ENCODE data around the gene LOXHD1. TPM values are rescaled to one million over a fixed set of nuclear protein-coding genes. Genes with fewer than 3 reads are reported as not detected.

The LOXHD1 gene
- total RNA-seq, 4 donors from 2014 or later, result 0.13 to 0.50 TPM; not detected in 2

DNA sequence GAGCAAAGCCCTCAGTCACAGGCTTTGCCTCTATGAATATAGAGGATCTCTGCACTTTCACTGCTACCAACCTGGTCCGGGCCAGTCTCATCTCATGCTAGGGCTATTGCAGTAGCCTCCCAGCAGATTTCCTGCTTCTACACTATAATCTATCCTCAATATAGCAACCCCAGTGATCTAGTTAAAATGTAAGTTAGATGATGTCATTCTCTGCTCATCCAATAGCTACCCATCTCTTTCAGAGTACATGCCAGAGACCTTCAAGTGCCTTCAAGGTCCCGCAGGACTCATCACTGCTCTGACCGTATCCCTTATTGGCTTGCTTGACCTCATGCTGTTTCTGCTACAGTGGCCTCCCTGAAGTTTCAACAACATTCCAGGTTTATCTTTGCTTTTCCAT, 186.3 kb downstream of the LOXHD1 start:
- 97% methylated on average over 3 of the region's 3 CpGs for WGBS
- intact Hi-C loops (cut with DNase I), result no loop called here
- DNase-seq (ENCODE audit: extremely low spot score), result no peak
- Histone ChIP-seq H3K4me1 (peaks cover 0 to 27% (median 22%) of the 10 kb centered on the region in 4 donors), H3K9me3 (no peaks in the 10 kb centered on the region), H3K4me3 (no peak overlapping the region), H3K27ac (replicated peaks in 1 of 4) (no peak overlapping the region), H3K36me3 (no peaks in the 10 kb centered on the region), H3K27me3 (no peaks in the 10 kb centered on the region)
- TF ChIP-seq POLR2A (IDR thresholded peaks at IDR 0.05; ENCODE audit: low read depth), result no peak
- no peak for TF ChIP-seq POLR2AphosphoS5 (IDR thresholded peaks at IDR 0.05)
- no peak for TF ChIP-seq EP300 (IDR thresholded peaks at IDR 0.05)
- TF ChIP-seq, protein P1, sequence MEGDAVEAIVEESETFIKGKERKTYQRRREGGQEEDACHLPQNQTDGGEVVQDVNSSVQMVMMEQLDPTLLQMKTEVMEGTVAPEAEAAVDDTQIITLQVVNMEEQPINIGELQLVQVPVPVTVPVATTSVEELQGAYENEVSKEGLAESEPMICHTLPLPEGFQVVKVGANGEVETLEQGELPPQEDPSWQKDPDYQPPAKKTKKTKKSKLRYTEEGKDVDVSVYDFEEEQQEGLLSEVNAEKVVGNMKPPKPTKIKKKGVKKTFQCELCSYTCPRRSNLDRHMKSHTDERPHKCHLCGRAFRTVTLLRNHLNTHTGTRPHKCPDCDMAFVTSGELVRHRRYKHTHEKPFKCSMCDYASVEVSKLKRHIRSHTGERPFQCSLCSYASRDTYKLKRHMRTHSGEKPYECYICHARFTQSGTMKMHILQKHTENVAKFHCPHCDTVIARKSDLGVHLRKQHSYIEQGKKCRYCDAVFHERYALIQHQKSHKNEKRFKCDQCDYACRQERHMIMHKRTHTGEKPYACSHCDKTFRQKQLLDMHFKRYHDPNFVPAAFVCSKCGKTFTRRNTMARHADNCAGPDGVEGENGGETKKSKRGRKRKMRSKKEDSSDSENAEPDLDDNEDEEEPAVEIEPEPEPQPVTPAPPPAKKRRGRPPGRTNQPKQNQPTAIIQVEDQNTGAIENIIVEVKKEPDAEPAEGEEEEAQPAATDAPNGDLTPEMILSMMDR (IDR thresholded peaks at IDR 0.05), result no peak

DNA sequence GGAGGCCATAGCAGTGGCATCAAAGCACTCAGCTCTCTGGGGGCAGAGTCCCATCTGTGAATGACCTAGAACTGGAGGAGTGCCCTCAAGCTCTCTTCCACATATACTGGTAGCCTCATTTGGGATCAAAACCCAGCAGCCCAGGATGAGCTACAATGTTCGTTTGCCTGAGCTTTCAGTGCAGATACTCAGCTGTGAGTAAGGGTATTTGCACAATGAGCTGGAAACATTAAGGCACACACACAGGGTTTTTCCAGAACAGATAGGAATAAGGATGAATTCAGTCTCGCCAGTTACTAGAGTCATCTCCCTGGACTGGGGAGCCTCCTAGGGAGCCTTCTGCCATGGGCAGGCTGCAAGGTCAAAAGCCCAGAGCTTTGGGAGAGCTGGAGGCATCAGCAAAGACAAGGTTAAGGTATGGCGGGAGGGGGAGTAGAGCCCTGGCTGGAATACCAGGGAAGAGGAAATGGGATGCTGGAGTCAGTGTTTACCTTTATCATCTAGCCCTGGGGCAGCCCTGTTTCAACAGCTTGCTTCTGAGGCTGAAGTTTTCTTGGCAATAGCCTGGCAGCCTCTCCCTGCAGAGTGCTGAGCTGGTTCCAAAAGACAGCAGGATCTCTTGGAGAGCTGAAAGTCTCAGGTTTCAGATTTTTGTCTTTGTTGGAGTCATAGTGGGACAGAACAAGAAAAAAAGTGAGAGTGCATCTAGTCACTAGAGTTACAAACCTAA, 187.7 kb downstream of the LOXHD1 start:
- H3K4me1 ChIP-seq, result peaks cover 0 to 28% (median 23%) of the 10 kb centered on the region in 4 donors

DNA sequence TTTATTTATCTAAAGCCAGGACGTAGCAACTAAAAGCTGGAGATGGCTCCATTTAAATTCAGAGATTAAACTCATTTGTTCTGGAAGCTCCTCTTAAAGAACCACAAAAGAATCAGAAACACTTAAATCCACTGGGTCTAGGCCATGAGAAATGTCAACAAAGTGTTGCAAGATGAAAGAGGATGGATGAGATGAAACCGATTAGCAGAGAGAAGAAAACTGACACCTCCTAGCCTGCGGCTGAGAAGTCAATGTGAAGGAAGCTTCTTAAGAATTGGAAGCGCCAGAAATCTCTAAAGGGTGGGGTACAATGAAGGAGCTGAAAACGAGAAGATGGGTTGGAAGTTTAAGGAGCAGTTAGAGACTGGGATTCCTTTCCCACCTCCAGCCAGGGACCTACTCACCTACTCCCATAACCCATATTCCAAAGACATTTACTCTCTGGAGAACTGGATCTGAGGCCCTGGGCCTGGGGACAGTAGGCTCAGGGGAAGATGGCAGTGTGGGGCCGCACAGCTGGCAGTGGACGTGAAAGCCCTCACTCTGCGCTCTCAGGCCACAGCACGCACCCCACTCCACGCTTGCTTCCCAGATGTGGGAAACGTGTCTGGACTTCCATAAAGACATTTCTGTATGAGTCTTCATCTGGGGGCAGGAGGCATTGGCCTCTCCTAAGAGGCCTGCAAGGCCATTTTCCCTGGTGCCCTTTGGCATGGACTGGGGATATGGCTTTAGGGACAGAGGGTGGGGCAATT, 188.4 kb downstream of the LOXHD1 start:
- intact Hi-C loops (cut with DNase I), result no loop called here
- DNase-seq (ENCODE audit: extremely low spot score), result no peak

More for the DNA sequence above, 187.7 kb downstream of the LOXHD1 start:
- no peak overlapping the region for H3K4me3 ChIP-seq
- TF ChIP-seq POLR2AphosphoS5 (IDR thresholded peaks at IDR 0.05) (no peak), POLR2A (IDR thresholded peaks at IDR 0.05; ENCODE audit: low read depth) (no peak), EP300 (IDR thresholded peaks at IDR 0.05) (no peak)
- TF ChIP-seq, protein P1 (IDR thresholded peaks at IDR 0.05), result no peak
- no peaks in the 10 kb centered on the region for H3K36me3 ChIP-seq
- H3K9me3 ChIP-seq, result no peaks in the 10 kb centered on the region
- no peaks in the 10 kb centered on the region for H3K27me3 ChIP-seq
- H3K27ac ChIP-seq (replicated peaks in 1 of 4), result no peak overlapping the region
- 51% methylated on average over 3 of the region's 3 CpGs for whole genome bisulfite sequencing
- DNase-seq (ENCODE audit: extremely low spot score), result no peak
- intact Hi-C loops (cut with DNase I), result no loop called here

DNA sequence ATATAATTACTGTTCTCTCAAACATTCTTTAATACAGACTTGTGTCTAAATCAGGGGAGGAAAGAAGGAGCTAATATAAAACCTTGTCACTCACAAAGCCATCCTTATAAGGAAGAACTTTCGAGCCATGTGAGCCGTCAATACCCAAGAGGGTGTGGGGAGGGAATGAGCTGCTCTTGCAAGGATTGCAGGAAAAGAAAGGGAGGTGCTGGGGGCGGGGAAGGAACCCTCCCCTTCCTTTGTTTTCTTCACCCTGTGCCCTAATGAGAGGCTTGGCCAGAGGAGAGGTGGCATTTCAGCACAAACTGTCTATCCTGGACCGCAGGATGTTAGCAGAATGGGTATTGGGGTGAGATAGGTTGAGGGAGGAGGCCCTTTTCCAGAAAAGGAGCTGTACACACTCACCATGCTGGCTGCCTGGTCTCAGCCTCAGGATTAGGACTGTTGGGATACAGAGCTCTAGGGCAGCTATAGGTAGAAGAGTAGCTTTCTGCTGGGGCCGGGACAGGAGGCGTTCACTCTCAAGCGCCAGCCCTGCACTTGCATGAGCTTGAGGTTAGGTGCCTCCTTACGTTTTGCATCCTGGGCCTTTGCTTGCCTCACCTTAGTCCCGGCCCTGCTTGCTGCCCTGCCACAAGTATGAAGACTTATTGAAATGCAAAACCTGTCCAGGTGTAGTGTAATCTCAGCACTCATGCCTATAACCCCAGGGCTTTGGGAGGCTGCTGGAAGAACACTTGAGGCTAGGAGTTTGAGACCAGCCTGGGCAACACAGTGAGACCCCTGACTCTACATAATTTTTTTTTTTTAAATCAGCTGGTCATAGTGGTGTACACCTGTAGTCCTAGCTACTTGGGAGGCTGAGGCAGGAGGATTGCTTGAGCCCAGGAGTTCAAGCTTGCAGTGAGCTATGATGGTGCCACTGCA, 190.5 kb downstream of the LOXHD1 start:
- 74% methylated on average over 9 of the region's 9 CpGs for WGBS
- H3K36me3 ChIP-seq, result no peaks in the 10 kb centered on the region
- no peaks in the 10 kb centered on the region for H3K9me3 ChIP-seq
- DNase-seq (ENCODE audit: extremely low spot score), result no peak
- intact Hi-C loops (cut with DNase I), result no loop called here
- peaks cover 0 to 28% (median 23%) of the 10 kb centered on the region in 4 donors for H3K4me1 ChIP-seq
- H3K4me3 ChIP-seq, result no peak overlapping the region
- no peak for TF ChIP-seq POLR2A (IDR thresholded peaks at IDR 0.05; ENCODE audit: low read depth)
- TF ChIP-seq POLR2AphosphoS5 (IDR thresholded peaks at IDR 0.05), result no peak
- TF ChIP-seq EP300 (IDR thresholded peaks at IDR 0.05), result no peak
- TF ChIP-seq, protein P1 (IDR thresholded peaks at IDR 0.05), result no peak
- no peak overlapping the region for H3K27ac ChIP-seq (replicated peaks in 1 of 4)
- no peaks in the 10 kb centered on the region for H3K27me3 ChIP-seq

More for the DNA sequence above, 188.4 kb downstream of the LOXHD1 start:
- WGBS, result 82% methylated on average over 11 of the region's 11 CpGs
- Histone ChIP-seq H3K27ac (replicated peaks in 1 of 4) (no peak overlapping the region), H3K27me3 (no peaks in the 10 kb centered on the region), H3K4me1 (peaks cover 0 to 28% (median 23%) of the 10 kb centered on the region in 4 donors), H3K9me3 (no peaks in the 10 kb centered on the region), H3K4me3 (no peak overlapping the region), H3K36me3 (no peaks in the 10 kb centered on the region)
- TF ChIP-seq, protein P1 (IDR thresholded peaks at IDR 0.05), result no peak
- TF ChIP-seq POLR2AphosphoS5 (IDR thresholded peaks at IDR 0.05) (no peak), EP300 (IDR thresholded peaks at IDR 0.05) (no peak), POLR2A (IDR thresholded peaks at IDR 0.05; ENCODE audit: low read depth) (no peak)
